GM12878 (cell line): ENCODE data around the gene TFDP1. TPM values are rescaled to one million over a fixed set of nuclear protein-coding genes. Genes with fewer than 3 reads are reported as not detected.

Experiments
- ATAC-seq: fragments of 200-7000 bp; cut with Tn5 transposase; 3 replicates; pipeline ENCODE4 v1.9.1; 2020; ENCODE audit warnings: mild to moderate bottlenecking, moderate library complexity
- BruUV-seq: library from RNA; stranded (reverse); fragments of 400-500 nt; replicated peaks from 2 replicates; lab custom pipeline; 2021; lab: Mats Ljungman, UMichigan
- CTCF ChIA-PET: fragments of 300-600 bp; sonication (Branson Sonifier 250); formaldehyde crosslinking; extraction: SDS; loops from one replicate; lab custom pipeline; 2021; ENCODE audit warnings: inconsistent platforms; lab: Yijun Ruan, JAX
- POLR2A ChIA-PET: fragments of 350-600 bp; formaldehyde crosslinking; extraction: SDS; loops from one replicate; lab custom pipeline; 2021; ENCODE audit warnings: inconsistent platforms; lab: Charles Lee
- RAD21 ChIA-PET: fragments of 300-600 bp; sonication (Branson Sonifier 250); formaldehyde crosslinking; loops from one replicate; lab custom pipeline; 2023; ENCODE audit warnings: antibody characterized with exemption; ENCODE audit not compliant: unreplicated experiment; lab: Charles Lee
- SMC1A ChIA-PET: fragments of 300-600 bp; sonication (Branson Sonifier 250); formaldehyde crosslinking; loops from one replicate; lab custom pipeline; 2023; ENCODE audit not compliant: unreplicated experiment, uncharacterized antibody; lab: Charles Lee
- DNase-seq: peaks from one replicate; pipeline ENCODE4 v3.0.0-alpha.2; 2011; ENCODE audit warnings: low read depth, low spot score
- FAIRE-seq: peaks from 3 replicates; lab custom pipeline; 2011; peaks lifted over from hg19 to GRCh38; lab: Jason Lieb, UNC
- H2AFZ ChIP-seq: 2 replicates; pipeline ENCODE4 v1.6.0; 2011; ENCODE audit warnings: low read depth, low read length, control low read depth; ENCODE audit not compliant: control insufficient read depth
- H3K27ac ChIP-seq: 2 replicates; pipeline ENCODE4 v1.5.1; 2011; ENCODE audit warnings: control low read depth; ENCODE audit not compliant: control insufficient read depth, insufficient read depth
- H3K27me3 ChIP-seq, 2 experiments: replicated peaks in 1 of 2; 2 replicates each; pipeline versions ENCODE4 v1.6.0 to v1.6.1; 2011; ENCODE audit warnings: low read length in 1 of 2; ENCODE audit not compliant: control insufficient read depth in 2 of 2, insufficient read depth in 2 of 2
- H3K36me3 ChIP-seq, 2 experiments: 2 replicates each; pipeline ENCODE4 v1.5.1; 2011; ENCODE audit warnings: low read length in 1 of 2; ENCODE audit not compliant: control insufficient read depth in 2 of 2, insufficient read depth in 2 of 2
- H3K4me1 ChIP-seq: 2 replicates; pipeline ENCODE4 v1.6.1; 2011; ENCODE audit warnings: mild to moderate bottlenecking, low read length, moderate library complexity, mixed read lengths; ENCODE audit not compliant: control insufficient read depth, insufficient read depth
- H3K4me2 ChIP-seq: 2 replicates; pipeline ENCODE4 v1.6.0; 2011; ENCODE audit warnings: control low read depth; ENCODE audit not compliant: control insufficient read depth, insufficient read depth
- H3K4me3 ChIP-seq: fragments of 200-600 bp; sonication (generic); 2 replicates; pipeline ENCODE4 v1.5.1; 2016
- H3K79me2 ChIP-seq: 2 replicates; pipeline ENCODE4 v1.6.0; 2011; ENCODE audit warnings: low read length; ENCODE audit not compliant: control insufficient read depth, insufficient read depth
- H3K9ac ChIP-seq: 2 replicates; pipeline ENCODE4 v1.8.0; 2011; ENCODE audit warnings: low read length, control low read depth, mixed read lengths; ENCODE audit not compliant: control insufficient read depth, insufficient read depth
- H3K9me3 ChIP-seq: replicated peaks from 3 replicates; pipeline ENCODE4 v1.5.1; 2011; ENCODE audit warnings: mild to moderate bottlenecking, low read length; ENCODE audit not compliant: control insufficient read depth, insufficient read depth
- H4K20me1 ChIP-seq: 2 replicates; pipeline ENCODE4 v1.6.0; 2011; ENCODE audit not compliant: control insufficient read depth, insufficient read depth
- WGBS: methylation state at CpG from one replicate; pipeline ENCODE4 v1.1.6; 2016; ENCODE audit warnings: low lambda C conversion rate; ENCODE audit not compliant: insufficient replicate concordance, insufficient coverage; ENCODE audit errors: missing lambda C conversion rate; 5-methylcytosine and 5-hydroxymethylcytosine counted together
- in situ Hi-C: fragments of 300-500 bp; cut with MboI; formaldehyde crosslinking; loops from 9 replicates; pipeline ENCODE4 v1.14.3; 2018; ENCODE audit warnings: mixed read lengths
- intact Hi-C: fragments of 100-400 bp; cut with micrococcal nuclease; formaldehyde crosslinking; loops from one replicate; pipeline ENCODE4 v1.14.2; 2022; ENCODE audit not compliant: unreplicated experiment
- polyA plus RNA-seq, 11 experiments: library from polyadenylated mRNA; depleted of rRNA in 4 of 11; unstranded in 6 of 11; stranded (reverse) in 5 of 11; fragments of >200 nt; fragmentation: Nextera tagmentation in 4 of 11; fragmentation: Illumina TruSeq in 1 of 11; extraction: Ambion mirVana in 4 of 11; extraction: Trizol in 1 of 11; gene quantifications; 1 replicate in 1 of 11; 2 replicates in 10 of 11; pipeline versions ENCODE4 v1.2.1 to v1.2.3, GENCODE V29; 2011 to 2016; ENCODE audit warnings: inconsistent platforms in 2 of 11, missing spikeins in 2 of 11, low read depth in 1 of 11
- total RNA-seq, 4 experiments: library from RNA; depleted of rRNA in 3 of 4; stranded (reverse); fragments of >200 nt in 3 of 4; fragmentation: Illumina TruSeq in 1 of 4; extraction: Trizol in 1 of 4; gene quantifications; 2 replicates each; pipeline versions ENCODE4 v1.2.1 to v1.2.3, GENCODE V29; 2013 to 2021
- TF ChIP-seq, protein P1 (sequence below): fragments of 450-650 bp; IDR thresholded peaks from 2 replicates; pipeline ENCODE4 v1.6.1; 2017; ENCODE audit warnings: low read depth, mild to moderate bottlenecking, moderate library complexity
- TF ChIP-seq, protein P2 (sequence below): fragments of 450-650 bp; IDR thresholded peaks from 2 replicates; pipeline ENCODE4 v1.6.1; 2017; ENCODE audit warnings: mild to moderate bottlenecking, moderate library complexity

TFDP1 gene
- total and polyA plus RNA-seq, 10 of the 15 experiments (the other 5 are each of a cell fraction or from before 2014, with no cell fraction given) = 37.7 to 254 (median 119) TPM

DNA sequence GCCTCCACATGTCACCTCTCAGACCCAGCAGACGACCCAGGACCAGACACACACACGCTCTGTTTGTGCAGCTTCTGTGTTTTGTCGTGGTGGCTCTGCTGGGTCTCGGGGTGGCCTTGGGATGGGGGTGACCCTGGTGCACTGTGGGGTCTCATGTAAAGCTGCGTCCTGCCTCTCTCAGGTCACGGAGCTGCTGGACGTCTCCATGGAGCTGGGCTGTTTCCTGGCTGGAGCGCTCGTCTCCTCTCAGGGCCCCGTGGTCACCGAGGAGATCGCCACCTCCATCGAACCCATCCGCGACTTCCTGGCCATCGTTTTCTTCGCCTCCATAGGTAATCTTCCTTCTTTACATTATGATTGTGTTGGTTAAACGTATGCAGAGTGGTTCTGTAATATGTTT lies 45.4 kb upstream of the TFDP1 start:
- Histone ChIP-seq H4K20me1 (no peaks in the 10 kb centered on the region), H3K4me1 (no peaks in the 10 kb centered on the region), H3K4me2 (no peak overlapping the region), H3K9ac (no peak overlapping the region), H3K27ac (no peak overlapping the region), H3K4me3 (no peak overlapping the region), H3K79me2 (no peaks in the 10 kb centered on the region), H2AFZ (no peak overlapping the region), H3K27me3 (no peaks in the 10 kb centered on the region), H3K9me3 (no peaks in the 10 kb centered on the region; the same call in 2 of the 3 replicates), H3K36me3 (peaks cover 2% of the 10 kb centered on the region in 2 experiments; a peak in 1 of 4 replicates)
- ChIA-PET SMC1A (no interaction called here), RAD21 (no interaction called here), CTCF (no interaction called here), POLR2A (no interaction called here)
- 95% methylated on average over 18 of the region's 18 CpGs for WGBS
- TF ChIP-seq, protein P1, sequence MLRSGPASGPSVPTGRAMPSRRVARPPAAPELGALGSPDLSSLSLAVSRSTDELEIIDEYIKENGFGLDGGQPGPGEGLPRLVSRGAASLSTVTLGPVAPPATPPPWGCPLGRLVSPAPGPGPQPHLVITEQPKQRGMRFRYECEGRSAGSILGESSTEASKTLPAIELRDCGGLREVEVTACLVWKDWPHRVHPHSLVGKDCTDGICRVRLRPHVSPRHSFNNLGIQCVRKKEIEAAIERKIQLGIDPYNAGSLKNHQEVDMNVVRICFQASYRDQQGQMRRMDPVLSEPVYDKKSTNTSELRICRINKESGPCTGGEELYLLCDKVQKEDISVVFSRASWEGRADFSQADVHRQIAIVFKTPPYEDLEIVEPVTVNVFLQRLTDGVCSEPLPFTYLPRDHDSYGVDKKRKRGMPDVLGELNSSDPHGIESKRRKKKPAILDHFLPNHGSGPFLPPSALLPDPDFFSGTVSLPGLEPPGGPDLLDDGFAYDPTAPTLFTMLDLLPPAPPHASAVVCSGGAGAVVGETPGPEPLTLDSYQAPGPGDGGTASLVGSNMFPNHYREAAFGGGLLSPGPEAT = no peak
- TF ChIP-seq, protein P2, sequence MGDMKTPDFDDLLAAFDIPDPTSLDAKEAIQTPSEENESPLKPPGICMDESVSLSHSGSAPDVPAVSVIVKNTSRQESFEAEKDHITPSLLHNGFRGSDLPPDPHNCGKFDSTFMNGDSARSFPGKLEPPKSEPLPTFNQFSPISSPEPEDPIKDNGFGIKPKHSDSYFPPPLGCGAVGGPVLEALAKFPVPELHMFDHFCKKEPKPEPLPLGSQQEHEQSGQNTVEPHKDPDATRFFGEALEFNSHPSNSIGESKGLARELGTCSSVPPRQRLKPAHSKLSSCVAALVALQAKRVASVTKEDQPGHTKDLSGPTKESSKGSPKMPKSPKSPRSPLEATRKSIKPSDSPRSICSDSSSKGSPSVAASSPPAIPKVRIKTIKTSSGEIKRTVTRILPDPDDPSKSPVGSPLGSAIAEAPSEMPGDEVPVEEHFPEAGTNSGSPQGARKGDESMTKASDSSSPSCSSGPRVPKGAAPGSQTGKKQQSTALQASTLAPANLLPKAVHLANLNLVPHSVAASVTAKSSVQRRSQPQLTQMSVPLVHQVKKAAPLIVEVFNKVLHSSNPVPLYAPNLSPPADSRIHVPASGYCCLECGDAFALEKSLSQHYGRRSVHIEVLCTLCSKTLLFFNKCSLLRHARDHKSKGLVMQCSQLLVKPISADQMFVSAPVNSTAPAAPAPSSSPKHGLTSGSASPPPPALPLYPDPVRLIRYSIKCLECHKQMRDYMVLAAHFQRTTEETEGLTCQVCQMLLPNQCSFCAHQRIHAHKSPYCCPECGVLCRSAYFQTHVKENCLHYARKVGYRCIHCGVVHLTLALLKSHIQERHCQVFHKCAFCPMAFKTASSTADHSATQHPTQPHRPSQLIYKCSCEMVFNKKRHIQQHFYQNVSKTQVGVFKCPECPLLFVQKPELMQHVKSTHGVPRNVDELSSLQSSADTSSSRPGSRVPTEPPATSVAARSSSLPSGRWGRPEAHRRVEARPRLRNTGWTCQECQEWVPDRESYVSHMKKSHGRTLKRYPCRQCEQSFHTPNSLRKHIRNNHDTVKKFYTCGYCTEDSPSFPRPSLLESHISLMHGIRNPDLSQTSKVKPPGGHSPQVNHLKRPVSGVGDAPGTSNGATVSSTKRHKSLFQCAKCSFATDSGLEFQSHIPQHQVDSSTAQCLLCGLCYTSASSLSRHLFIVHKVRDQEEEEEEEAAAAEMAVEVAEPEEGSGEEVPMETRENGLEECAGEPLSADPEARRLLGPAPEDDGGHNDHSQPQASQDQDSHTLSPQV = no peak
- DNase-seq = no peak
- no peak for ATAC-seq
- in situ Hi-C loops (no loop called here), intact Hi-C loops (no loop called here)
- no TSS peak for BruUV-seq
- no peak for FAIRE-seq
